A549 (cell line): ENCODE measurements around the gene EFS. TPM values are rescaled to one million over a fixed set of nuclear protein-coding genes. Genes with fewer than 3 reads are reported as not detected.

Experiments
- ATAC-seq, 2 experiments: fragments of 200-7000 bp in 1 of 2; fragments of >200 bp in 1 of 2; cut with Nextera tagmentation in 1 of 2; cut with Tn5 transposase in 1 of 2; 3 replicates each; pipeline versions ENCODE4 v1.8.0 to v1.9.1; 2018 to 2020; ENCODE audit warnings: mild to moderate bottlenecking in 1 of 2, moderate library complexity in 1 of 2
- CTCF ChIA-PET: fragments of 300-600 bp; sonication (Branson Sonifier 250); formaldehyde crosslinking; extraction: SDS; loops from one replicate; lab custom pipeline; 2021; ENCODE audit warnings: antibody characterized with exemption, inconsistent platforms; lab: Yijun Ruan, JAX
- POLR2A ChIA-PET: fragments of 350-600 bp; formaldehyde crosslinking; extraction: SDS; loops from one replicate; lab custom pipeline; 2021; ENCODE audit warnings: antibody characterized with exemption, inconsistent platforms; lab: Yijun Ruan, JAX
- DNase-seq, 2 experiments: peaks; one replicate each; pipeline versions ENCODE4 v3.0.0 to v3.0.0-alpha.2; 2011 to 2016; ENCODE audit warnings: low read depth in 1 of 2, low spot score in 1 of 2
- FAIRE-seq: peaks from 2 replicates; lab custom pipeline; 2011; peaks lifted over from hg19 to GRCh38; lab: Jason Lieb, UNC
- H3K27ac ChIP-seq, 2 experiments: fragments of >200 bp; sonication (Bioruptor Twin); formaldehyde crosslinking; 3 replicates each; pipeline ENCODE4 v1.5.1; 2016 to 2017
- H3K4me1 ChIP-seq: fragments of >200 bp; sonication (Bioruptor Twin); formaldehyde crosslinking; 3 replicates; pipeline ENCODE4 v1.6.1; 2016
- H3K4me2 ChIP-seq: fragments of >200 bp; sonication (Bioruptor Twin); formaldehyde crosslinking; 3 replicates; pipeline ENCODE4 v1.6.1; 2016
- H3K4me3 ChIP-seq: fragments of >200 bp; sonication (Bioruptor Twin); formaldehyde crosslinking; 3 replicates; pipeline ENCODE4 v1.5.1; 2016
- H3K9me3 ChIP-seq: fragments of >200 bp; sonication (Bioruptor Twin); formaldehyde crosslinking; 3 replicates; pipeline ENCODE4 v1.6.1; 2016
- CBX2 ChIP-seq: fragments of 200-600 bp; sonication (generic); IDR thresholded peaks from 2 replicates; pipeline ENCODE4 v1.6.1; 2016; ENCODE audit warnings: low read depth, mild to moderate bottlenecking, borderline replicate concordance
- CHD2 ChIP-seq: fragments of 150-350 bp; IDR thresholded peaks from 2 replicates; pipeline ENCODE4 v1.6.1; 2014; ENCODE audit warnings: low read length; ENCODE audit not compliant: partially characterized antibody
- CTCF ChIP-seq: fragments of >200 bp; sonication (Bioruptor Twin); formaldehyde crosslinking; IDR thresholded peaks from 3 replicates; pipeline ENCODE4 v1.5.1; 2016
- E2F6 ChIP-seq: IDR thresholded peaks from 2 replicates; pipeline ENCODE4 v1.6.1; 2012; ENCODE audit warnings: low read depth, borderline replicate concordance
- ELK1 ChIP-seq: fragments of 150-350 bp; IDR thresholded peaks from 2 replicates; pipeline ENCODE4 v1.6.1; 2014; ENCODE audit warnings: low read depth, mild to moderate bottlenecking, low read length
- FOSL2 ChIP-seq, 2 experiments: fragments of 450-650 bp in 1 of 2; fragments of >200 bp in 1 of 2; sonication (Bioruptor Twin) in 1 of 2; formaldehyde crosslinking; IDR thresholded peaks; 2 replicates each; pipeline versions ENCODE4 v1.5.0 to v1.6.1; 2016 to 2020; ENCODE audit warnings: mild to moderate bottlenecking in 1 of 2, moderate library complexity in 1 of 2
- HOXB13 ChIP-seq: fragments of 250-450 bp; sonication (Bioruptor Pico); IDR thresholded peaks from 2 replicates; pipeline ENCODE4 v1.5.0; 2020; ENCODE audit warnings: low read depth, mild to moderate bottlenecking, moderate library complexity
- KDM1A ChIP-seq: fragments of 200-600 bp; sonication (generic); IDR thresholded peaks from 2 replicates; pipeline ENCODE4 v1.6.1; 2016; ENCODE audit warnings: low read depth, mild to moderate bottlenecking
- PHF8 ChIP-seq: fragments of 200-600 bp; sonication (generic); IDR thresholded peaks from 2 replicates; pipeline ENCODE4 v1.6.1; 2016; ENCODE audit warnings: low read depth, mild to moderate bottlenecking, antibody characterized with exemption, moderate library complexity, borderline replicate concordance
- RAD21 ChIP-seq, 2 experiments: fragments of >200 bp in 1 of 2; sonication (Bioruptor Twin) in 1 of 2; formaldehyde crosslinking in 1 of 2; IDR thresholded peaks in 1 of 2; conservative IDR thresholded peaks in 1 of 2; 2 replicates in 1 of 2; 3 replicates in 1 of 2; pipeline ENCODE4 v1.6.1; 2012 to 2018; ENCODE audit warnings: inconsistent platforms in 1 of 2
- REST ChIP-seq: fragments of 200-600 bp; sonication (generic); IDR thresholded peaks from 2 replicates; pipeline ENCODE4 v1.6.1; 2016; ENCODE audit warnings: antibody characterized with exemption, mild to moderate bottlenecking, moderate library complexity
- SMC3 ChIP-seq: fragments of >200 bp; sonication (Bioruptor Twin); formaldehyde crosslinking; IDR thresholded peaks from 3 replicates; pipeline ENCODE4 v1.6.1; 2018; ENCODE audit warnings: inconsistent platforms
- TFCP2L1 ChIP-seq: fragments of 250-450 bp; sonication (Bioruptor Pico); IDR thresholded peaks from 2 replicates; pipeline ENCODE4 v1.5.0; 2021; ENCODE audit warnings: mild to moderate bottlenecking
- ZSCAN20 ChIP-seq: fragments of 250-450 bp; sonication (Bioruptor Pico); IDR thresholded peaks from 2 replicates; pipeline ENCODE4 v1.8.0; 2022; ENCODE audit warnings: mild to moderate bottlenecking, moderate library complexity
- WGBS: methylation state at CpG from one replicate; pipeline ENCODE4 v1.1.6; 2017; ENCODE audit errors: missing lambda C conversion rate; 5-methylcytosine and 5-hydroxymethylcytosine counted together
- polyA plus RNA-seq, 4 experiments: library from polyadenylated mRNA; depleted of rRNA in 3 of 4; stranded (reverse); fragments of >200 nt; fragmentation: RNase III in 1 of 4; extraction: RNeasy Plus Mini Kit Qiagen cat#74134 plus additional on column Dnase treatment in 1 of 4; gene quantifications; 2 replicates in 3 of 4; 3 replicates in 1 of 4; pipeline ENCODE4 v1.2.3, GENCODE V29; 2011 to 2017

Gene EFS
- polyA plus RNA-seq, 2 of the 4 experiments (the other 2 are of a cell fraction) = not detected

GRCh38 chr14:23335623-23336022, 29.3 kb downstream of the EFS start:
- ChIA-PET POLR2A (interaction anchor here (1.3 kb wide), 1 partner anchor 15 kb away, joined by 3 read pairs; the partner anchor contains the start of gene PABPN1), CTCF (interaction anchor here (1.2 to 14.7 kb wide), 4 partner anchors 9 to 44 kb away, joined by 3 to 186 read pairs (median 8); partner anchors contain the start of gene CMTM5)
- FAIRE-seq = no peak

GRCh38 chr14:23327947-23328744, 36.8 kb downstream of the EFS start:
- ChIA-PET POLR2A (no interaction called here), CTCF (interaction anchor here (0.8 to 14.7 kb wide), 20 partner anchors 10 to 233 kb away, joined by 3 to 186 read pairs (median 4); partner anchors contain the start of genes BCL2L2, CMTM5 and SLC22A17)
- FAIRE-seq = no peak

More at GRCh38 chr14:23335623-23336022, 29.3 kb downstream of the EFS start:
- H3K9me3 ChIP-seq = peaks cover 24% of the 10 kb centered on the region
- TF ChIP-seq REST (no peak), CBX2 (no peak), HOXB13 (no peak), ZSCAN20 (no peak), CHD2 (no peak), TFCP2L1 (CRISPR knock-in tag) (no peak), E2F6 (no peak)
- 45% methylated on average over 5 of the region's 5 CpGs for WGBS
- DNase-seq = no peak
- no peak overlapping the region for H3K4me2 ChIP-seq
- H3K4me1 ChIP-seq = no peaks in the 10 kb centered on the region
- no peak for ATAC-seq
- H3K4me3 ChIP-seq = no peak overlapping the region
- no peak overlapping the region for H3K27ac ChIP-seq

More at GRCh38 chr14:23327947-23328744, 36.8 kb downstream of the EFS start:
- DNase-seq = peak; percentile 79 to 85
- Histone ChIP-seq H3K9me3 (no peaks in the 10 kb centered on the region), H3K4me1 (peaks cover 10% of the 10 kb centered on the region), H3K4me2 (no peak overlapping the region), H3K27ac (no peak overlapping the region), H3K4me3 (no peak overlapping the region)
- peak; percentile 82 to 84 for ATAC-seq
- 32% methylated on average over 4 of the region's 4 CpGs for WGBS
- TF ChIP-seq ELK1 = no peak
- TF ChIP-seq PHF8 = no peak
- TF ChIP-seq ZSCAN20 = no peak
- peak; percentile 91 for TF ChIP-seq CTCF
- TF ChIP-seq KDM1A = no peak
- TF ChIP-seq HOXB13 = no peak
- peak; percentile 80 for TF ChIP-seq SMC3
- TF ChIP-seq RAD21 (conservative IDR thresholded peaks at IDR 0.05 in 1 of 2, IDR thresholded peaks at IDR 0.05 in 1 of 2) = peak; percentile 78 to 89
- no peak for TF ChIP-seq FOSL2 (IDR thresholded peaks at IDR 0.05)
- peak; percentile 36; the same call in 1 of the 2 replicates for TF ChIP-seq FOSL2 (CRISPR knock-in tag; IDR thresholded peaks at IDR 0.05)
